ENCODE results near the gene CAND2. TPM values are rescaled to one million over a fixed set of nuclear protein-coding genes. Genes with fewer than 3 reads are reported as not detected.

The CAND2 gene
- polyA plus RNA-seq, 4 donors = 0.27 to 1.5 (median 1.3) TPM; not detected in 1

- Histone ChIP-seq H3K27ac (ENCODE audit: low read depth in 1 of 3, low read length in 2 of 3) (no peak overlapping the region), H3K9me3 (ENCODE audit: control insufficient read depth in 2 of 2, insufficient read depth in 1 of 2, low read depth in 1 of 2, low read length in 1 of 2) (no peaks in the 10 kb centered on the region), H3K27me3 (ENCODE audit: control insufficient read depth in 3 of 3, insufficient read depth in 3 of 3, low read length in 3 of 3) (no peaks in the 10 kb centered on the region), H3K36me3 (ENCODE audit: control insufficient read depth in 3 of 3, insufficient read depth in 2 of 3, low read depth in 1 of 3, low read length in 3 of 3) (peaks cover 0 to 24% (median 0%) of the 10 kb centered on the region in 3 donors), H3K4me1 (ENCODE audit: control insufficient read depth in 3 of 3, insufficient read depth in 2 of 3, low read depth in 1 of 3, low read length in 2 of 3) (no peaks in the 10 kb centered on the region), H3K4me3 (ENCODE audit: low read depth in 1 of 3, low read length in 3 of 3) (no peak overlapping the region)
- WGBS, 3 donors = 84 to 92% (median 89%) methylated on average over 3 of the region's 3 CpGs
- no peak for FAIRE-seq
- no peak for DNase-seq
These were observed 16.3 kb downstream of the CAND2 start for GRCh38 chr3:12812812-12813211.

DNA sequence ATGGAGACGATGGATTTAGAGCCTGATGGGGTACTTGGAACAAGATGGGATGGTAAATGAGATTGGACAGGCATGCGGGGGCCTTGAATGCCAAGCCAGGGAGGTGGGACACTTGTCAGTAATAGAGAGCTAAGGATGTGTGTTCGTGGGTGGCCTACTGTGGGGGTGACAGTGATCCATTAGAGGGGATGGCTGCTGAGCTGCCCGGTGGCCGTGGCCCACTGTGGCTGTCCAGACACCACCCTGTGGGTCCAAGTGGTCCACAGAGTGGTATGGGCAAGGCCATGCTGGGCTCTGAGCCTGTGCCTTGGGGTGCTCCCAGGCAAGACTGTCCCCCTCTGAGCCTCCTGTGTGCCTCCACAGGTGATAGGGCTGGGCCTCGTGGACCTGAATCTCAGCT lies 17.5 kb downstream of the CAND2 start:
- Histone ChIP-seq H3K27me3 (ENCODE audit: control insufficient read depth in 3 of 3, insufficient read depth in 3 of 3, low read length in 3 of 3) (no peaks in the 10 kb centered on the region), H3K36me3 (ENCODE audit: control insufficient read depth in 3 of 3, insufficient read depth in 2 of 3, low read depth in 1 of 3, low read length in 3 of 3) (peaks cover 0 to 24% (median 0%) of the 10 kb centered on the region in 3 donors), H3K4me1 (ENCODE audit: control insufficient read depth in 3 of 3, insufficient read depth in 2 of 3, low read depth in 1 of 3, low read length in 2 of 3) (no peaks in the 10 kb centered on the region), H3K9me3 (ENCODE audit: control insufficient read depth in 2 of 2, insufficient read depth in 1 of 2, low read depth in 1 of 2, low read length in 1 of 2) (no peaks in the 10 kb centered on the region), H3K27ac (ENCODE audit: low read depth in 1 of 3, low read length in 2 of 3) (no peak overlapping the region), H3K4me3 (ENCODE audit: low read depth in 1 of 3, low read length in 3 of 3) (no peak overlapping the region)
- no peak for DNase-seq
- no peak for FAIRE-seq
- 81 to 90% (median 89%) methylated on average over 6 of the region's 6 CpGs for WGBS, 3 donors

GRCh38 chr3:12815078-12815477 lies 18.6 kb downstream of the CAND2 start:
- Histone ChIP-seq H3K27ac (ENCODE audit: low read depth in 1 of 3, low read length in 2 of 3) (no peak overlapping the region), H3K27me3 (ENCODE audit: control insufficient read depth in 3 of 3, insufficient read depth in 3 of 3, low read length in 3 of 3) (no peaks in the 10 kb centered on the region), H3K4me1 (ENCODE audit: control insufficient read depth in 3 of 3, insufficient read depth in 2 of 3, low read depth in 1 of 3, low read length in 2 of 3) (no peaks in the 10 kb centered on the region), H3K9me3 (ENCODE audit: control insufficient read depth in 2 of 2, insufficient read depth in 1 of 2, low read depth in 1 of 2, low read length in 1 of 2) (no peaks in the 10 kb centered on the region), H3K36me3 (ENCODE audit: control insufficient read depth in 3 of 3, insufficient read depth in 2 of 3, low read depth in 1 of 3, low read length in 3 of 3) (peaks cover 0 to 27% (median 0%) of the 10 kb centered on the region in 3 donors), H3K4me3 (ENCODE audit: low read depth in 1 of 3, low read length in 3 of 3) (no peak overlapping the region)
- DNase-seq (no peak), FAIRE-seq (no peak)
- WGBS, 3 donors = 82 to 91% (median 87%) methylated on average over 24 of the region's 24 CpGs

- Histone ChIP-seq H3K4me3 (ENCODE audit: low read depth in 1 of 3, low read length in 3 of 3) (no peak overlapping the region), H3K36me3 (ENCODE audit: control insufficient read depth in 3 of 3, insufficient read depth in 2 of 3, low read depth in 1 of 3, low read length in 3 of 3) (peaks cover 0 to 27% (median 0%) of the 10 kb centered on the region in 3 donors), H3K27ac (ENCODE audit: low read depth in 1 of 3, low read length in 2 of 3) (no peak overlapping the region), H3K27me3 (ENCODE audit: control insufficient read depth in 3 of 3, insufficient read depth in 3 of 3, low read length in 3 of 3) (no peaks in the 10 kb centered on the region), H3K9me3 (ENCODE audit: control insufficient read depth in 2 of 2, insufficient read depth in 1 of 2, low read depth in 1 of 2, low read length in 1 of 2) (no peaks in the 10 kb centered on the region), H3K4me1 (ENCODE audit: control insufficient read depth in 3 of 3, insufficient read depth in 2 of 3, low read depth in 1 of 3, low read length in 2 of 3) (no peaks in the 10 kb centered on the region)
- DNase-seq (no peak), FAIRE-seq (no peak)
- 84 to 88% (median 85%) methylated on average over 9 of the region's 9 CpGs for WGBS, 3 donors
These were observed 19.2 kb downstream of the CAND2 start for GRCh38 chr3:12815719-12816118.

GRCh38 chr3:12816521-12817342 lies 20.3 kb downstream of the CAND2 start:
- Histone ChIP-seq H3K4me3 (ENCODE audit: low read depth in 1 of 3, low read length in 3 of 3) (no peak overlapping the region), H3K4me1 (ENCODE audit: control insufficient read depth in 3 of 3, insufficient read depth in 2 of 3, low read depth in 1 of 3, low read length in 2 of 3) (no peaks in the 10 kb centered on the region), H3K36me3 (ENCODE audit: control insufficient read depth in 3 of 3, insufficient read depth in 2 of 3, low read depth in 1 of 3, low read length in 3 of 3) (peaks cover 0 to 27% (median 0%) of the 10 kb centered on the region in 3 donors), H3K27ac (ENCODE audit: low read depth in 1 of 3, low read length in 2 of 3) (no peak overlapping the region), H3K27me3 (ENCODE audit: control insufficient read depth in 3 of 3, insufficient read depth in 3 of 3, low read length in 3 of 3) (no peaks in the 10 kb centered on the region), H3K9me3 (ENCODE audit: control insufficient read depth in 2 of 2, insufficient read depth in 1 of 2, low read depth in 1 of 2, low read length in 1 of 2) (no peaks in the 10 kb centered on the region)
- FAIRE-seq (no peak), DNase-seq (no peak)
- 92 to 93% (median 92%) methylated on average over 33 to 34 of the region's 34 CpGs for WGBS, 3 donors

DNA sequence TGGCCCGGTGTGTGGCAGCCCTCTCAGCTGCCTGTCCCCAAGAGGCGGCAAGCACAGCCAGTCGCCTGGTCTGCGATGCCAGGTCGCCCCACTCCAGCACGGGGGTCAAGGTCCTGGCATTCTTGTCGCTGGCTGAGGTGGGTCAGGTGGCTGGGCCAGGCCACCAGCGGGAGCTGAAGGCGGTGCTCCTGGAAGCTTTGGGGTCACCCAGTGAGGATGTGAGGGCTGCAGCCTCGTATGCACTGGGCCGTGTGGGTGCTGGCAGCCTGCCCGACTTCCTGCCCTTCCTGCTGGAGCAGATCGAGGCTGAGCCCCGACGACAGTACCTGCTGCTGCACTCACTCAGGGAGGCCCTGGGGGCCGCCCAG lies 20.8 kb downstream of the CAND2 start:
- 49 to 55% (median 54%) methylated on average over 13 to 16 of the region's 16 CpGs for WGBS, 3 donors
- Histone ChIP-seq H3K36me3 (ENCODE audit: control insufficient read depth in 3 of 3, insufficient read depth in 2 of 3, low read depth in 1 of 3, low read length in 3 of 3) (peaks cover 0 to 27% (median 0%) of the 10 kb centered on the region in 3 donors), H3K4me1 (ENCODE audit: control insufficient read depth in 3 of 3, insufficient read depth in 2 of 3, low read depth in 1 of 3, low read length in 2 of 3) (no peaks in the 10 kb centered on the region), H3K4me3 (ENCODE audit: low read depth in 1 of 3, low read length in 3 of 3) (no peak overlapping the region), H3K27ac (ENCODE audit: low read depth in 1 of 3, low read length in 2 of 3) (no peak overlapping the region), H3K9me3 (ENCODE audit: control insufficient read depth in 2 of 2, insufficient read depth in 1 of 2, low read depth in 1 of 2, low read length in 1 of 2) (no peaks in the 10 kb centered on the region), H3K27me3 (ENCODE audit: control insufficient read depth in 3 of 3, insufficient read depth in 3 of 3, low read length in 3 of 3) (no peaks in the 10 kb centered on the region)
- FAIRE-seq (no peak), DNase-seq (no peak)

DNA sequence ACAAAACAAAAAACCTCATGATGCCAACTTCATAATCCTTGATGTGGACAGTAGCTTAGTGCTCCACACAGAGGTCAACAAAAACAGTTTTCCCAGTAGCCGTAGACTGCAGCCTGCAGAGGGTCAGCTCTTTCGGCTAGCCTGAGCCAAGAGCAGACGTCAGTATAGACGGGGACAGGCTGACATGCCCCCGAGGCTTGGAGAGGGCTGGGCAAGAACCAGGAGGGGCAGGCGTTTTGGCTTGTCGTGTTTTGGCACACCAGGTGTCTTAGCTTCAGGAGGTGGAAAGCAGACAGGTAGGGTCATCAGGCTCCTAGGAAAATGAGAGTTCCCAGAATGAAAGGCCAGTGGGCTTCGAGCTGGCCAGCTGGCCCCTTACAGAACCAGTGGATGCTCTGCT lies 21.8 kb downstream of the CAND2 start:
- DNase-seq (no peak), FAIRE-seq (no peak)
- Histone ChIP-seq H3K4me3 (ENCODE audit: low read depth in 1 of 3, low read length in 3 of 3) (no peak overlapping the region), H3K27me3 (ENCODE audit: control insufficient read depth in 3 of 3, insufficient read depth in 3 of 3, low read length in 3 of 3) (no peaks in the 10 kb centered on the region), H3K36me3 (ENCODE audit: control insufficient read depth in 3 of 3, insufficient read depth in 2 of 3, low read depth in 1 of 3, low read length in 3 of 3) (peaks cover 0 to 23% (median 0%) of the 10 kb centered on the region in 3 donors), H3K9me3 (ENCODE audit: control insufficient read depth in 2 of 2, insufficient read depth in 1 of 2, low read depth in 1 of 2, low read length in 1 of 2) (no peaks in the 10 kb centered on the region), H3K27ac (ENCODE audit: low read depth in 1 of 3, low read length in 2 of 3) (no peak overlapping the region), H3K4me1 (ENCODE audit: control insufficient read depth in 3 of 3, insufficient read depth in 2 of 3, low read depth in 1 of 3, low read length in 2 of 3) (no peaks in the 10 kb centered on the region)
- 88 to 91% (median 89%) methylated on average over 8 of the region's 8 CpGs for WGBS, 3 donors

DNA sequence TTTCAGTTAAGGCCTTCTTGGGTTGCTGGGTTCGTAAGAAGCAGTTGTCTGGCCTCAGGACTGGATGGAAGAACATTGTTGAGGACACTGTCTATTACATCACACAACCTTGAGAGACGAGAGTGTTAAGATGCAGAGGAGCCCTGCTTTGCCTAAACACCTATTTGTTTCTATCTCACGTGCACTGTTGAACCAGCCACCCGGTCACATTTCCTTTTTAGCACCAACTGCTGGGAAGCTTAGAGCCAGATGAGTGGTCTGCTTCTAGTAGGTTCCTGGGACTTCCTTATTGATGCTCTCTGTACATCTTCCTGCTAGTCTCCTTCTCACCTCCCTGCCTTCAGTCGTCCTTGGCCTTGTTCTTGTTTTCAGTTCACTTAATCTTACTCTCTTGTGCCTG lies 22.3 kb downstream of the CAND2 start:
- no peak for DNase-seq
- no peaks in the 10 kb centered on the region for H3K9me3 ChIP-seq (ENCODE audit: control insufficient read depth in 2 of 2, insufficient read depth in 1 of 2, low read depth in 1 of 2, low read length in 1 of 2)
- no peak overlapping the region for H3K4me3 ChIP-seq (ENCODE audit: low read depth in 1 of 3, low read length in 3 of 3)
- peaks cover 0 to 23% (median 0%) of the 10 kb centered on the region in 3 donors for H3K36me3 ChIP-seq (ENCODE audit: control insufficient read depth in 3 of 3, insufficient read depth in 2 of 3, low read depth in 1 of 3, low read length in 3 of 3)
- no peaks in the 10 kb centered on the region for H3K4me1 ChIP-seq (ENCODE audit: control insufficient read depth in 3 of 3, insufficient read depth in 2 of 3, low read depth in 1 of 3, low read length in 2 of 3)
- no peak for FAIRE-seq
- no peaks in the 10 kb centered on the region for H3K27me3 ChIP-seq (ENCODE audit: control insufficient read depth in 3 of 3, insufficient read depth in 3 of 3, low read length in 3 of 3)
- 67 to 83% (median 78%) methylated on average over 5 of the region's 5 CpGs for WGBS, 3 donors
- no peak overlapping the region for H3K27ac ChIP-seq (ENCODE audit: low read depth in 1 of 3, low read length in 2 of 3)
